MM.1S (cell line): ENCODE results near the gene TFDP2.

Experiments
- CTCF ChIP-seq: fragments of 300-600 bp; sonication (generic); IDR thresholded peaks from 2 replicates; pipeline ENCODE4 v1.5.1; 2016; ENCODE audit warnings: antibody characterized with exemption, low read length, mixed read lengths
- EZH2 ChIP-seq: fragments of 300-600 bp; sonication (generic); optimal IDR thresholded peaks from 2 replicates; pipeline ENCODE3; 2017; ENCODE audit warnings: low read depth, mild to moderate bottlenecking, antibody characterized with exemption, low read length, mixed read lengths
- EZH2phosphoT487 ChIP-seq: fragments of 300-600 bp; sonication (generic); IDR thresholded peaks from 2 replicates; pipeline ENCODE4 v1.6.1; 2018; ENCODE audit warnings: antibody characterized with exemption, low read length

DNA sequence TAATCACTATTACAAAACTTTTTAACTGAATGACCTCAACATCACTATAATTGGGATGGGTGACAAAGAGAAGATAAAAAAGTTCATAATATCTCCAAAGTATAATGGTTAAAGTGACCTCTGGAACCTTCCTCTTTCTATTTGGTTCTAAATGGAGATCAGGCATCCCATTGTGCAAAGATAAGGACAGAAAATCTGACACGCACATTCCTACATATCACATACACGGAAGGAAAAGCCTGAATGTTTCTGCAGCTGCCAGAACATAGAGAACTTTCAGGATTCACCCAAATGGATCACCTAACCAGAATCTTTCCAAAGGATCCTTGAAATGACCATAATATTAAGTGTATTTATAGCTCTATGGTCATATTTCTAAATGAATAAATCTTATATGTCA, 128.2 kb downstream of the TFDP2 start:
- TF ChIP-seq EZH2: no peak
- no peak for TF ChIP-seq CTCF
- TF ChIP-seq EZH2phosphoT487: no peak
